ENCODE results near the gene OBSCN. TPM values are rescaled to one million over a fixed set of nuclear protein-coding genes. Genes with fewer than 3 reads are reported as not detected.

Gene OBSCN
- total RNA-seq, 1 donor from 2014 or later: 316 TPM

DNA sequence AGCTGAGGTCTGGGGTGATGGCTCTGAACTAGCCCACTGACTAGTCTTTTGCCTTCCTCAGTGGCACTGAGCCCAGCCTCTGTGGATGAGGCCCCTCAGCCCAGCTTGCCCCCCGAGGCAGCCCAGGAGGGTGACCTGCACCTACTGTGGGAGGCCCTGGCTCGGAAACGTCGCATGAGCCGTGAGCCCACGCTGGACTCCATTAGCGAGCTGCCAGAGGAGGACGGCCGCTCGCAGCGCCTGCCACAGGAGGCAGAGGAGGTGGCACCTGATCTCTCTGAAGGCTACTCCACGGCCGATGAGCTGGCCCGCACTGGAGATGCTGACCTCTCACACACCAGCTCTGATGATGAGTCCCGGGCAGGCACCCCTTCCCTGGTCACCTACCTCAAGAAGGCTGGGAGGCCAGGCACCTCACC is 111.0 kb downstream of the OBSCN start:
- no peak overlapping the region for H3K27ac ChIP-seq (replicated peaks)
- peaks cover 9% of the 10 kb centered on the region for H3K4me1 ChIP-seq
- intact Hi-C loops (cut with micrococcal nuclease): no loop called here
- TF ChIP-seq, protein P1, sequence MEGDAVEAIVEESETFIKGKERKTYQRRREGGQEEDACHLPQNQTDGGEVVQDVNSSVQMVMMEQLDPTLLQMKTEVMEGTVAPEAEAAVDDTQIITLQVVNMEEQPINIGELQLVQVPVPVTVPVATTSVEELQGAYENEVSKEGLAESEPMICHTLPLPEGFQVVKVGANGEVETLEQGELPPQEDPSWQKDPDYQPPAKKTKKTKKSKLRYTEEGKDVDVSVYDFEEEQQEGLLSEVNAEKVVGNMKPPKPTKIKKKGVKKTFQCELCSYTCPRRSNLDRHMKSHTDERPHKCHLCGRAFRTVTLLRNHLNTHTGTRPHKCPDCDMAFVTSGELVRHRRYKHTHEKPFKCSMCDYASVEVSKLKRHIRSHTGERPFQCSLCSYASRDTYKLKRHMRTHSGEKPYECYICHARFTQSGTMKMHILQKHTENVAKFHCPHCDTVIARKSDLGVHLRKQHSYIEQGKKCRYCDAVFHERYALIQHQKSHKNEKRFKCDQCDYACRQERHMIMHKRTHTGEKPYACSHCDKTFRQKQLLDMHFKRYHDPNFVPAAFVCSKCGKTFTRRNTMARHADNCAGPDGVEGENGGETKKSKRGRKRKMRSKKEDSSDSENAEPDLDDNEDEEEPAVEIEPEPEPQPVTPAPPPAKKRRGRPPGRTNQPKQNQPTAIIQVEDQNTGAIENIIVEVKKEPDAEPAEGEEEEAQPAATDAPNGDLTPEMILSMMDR (IDR thresholded peaks at IDR 0.05; ENCODE audit: borderline replicate concordance): no peak
- H3K4me3 ChIP-seq: no peak overlapping the region
- H3K27me3 ChIP-seq (ENCODE audit: low read depth): no peaks in the 10 kb centered on the region
- peaks cover 81% of the 10 kb centered on the region for H3K36me3 ChIP-seq
- DNase-seq: no peak
- no peaks in the 10 kb centered on the region for H3K9me3 ChIP-seq (replicated peaks)

DNA sequence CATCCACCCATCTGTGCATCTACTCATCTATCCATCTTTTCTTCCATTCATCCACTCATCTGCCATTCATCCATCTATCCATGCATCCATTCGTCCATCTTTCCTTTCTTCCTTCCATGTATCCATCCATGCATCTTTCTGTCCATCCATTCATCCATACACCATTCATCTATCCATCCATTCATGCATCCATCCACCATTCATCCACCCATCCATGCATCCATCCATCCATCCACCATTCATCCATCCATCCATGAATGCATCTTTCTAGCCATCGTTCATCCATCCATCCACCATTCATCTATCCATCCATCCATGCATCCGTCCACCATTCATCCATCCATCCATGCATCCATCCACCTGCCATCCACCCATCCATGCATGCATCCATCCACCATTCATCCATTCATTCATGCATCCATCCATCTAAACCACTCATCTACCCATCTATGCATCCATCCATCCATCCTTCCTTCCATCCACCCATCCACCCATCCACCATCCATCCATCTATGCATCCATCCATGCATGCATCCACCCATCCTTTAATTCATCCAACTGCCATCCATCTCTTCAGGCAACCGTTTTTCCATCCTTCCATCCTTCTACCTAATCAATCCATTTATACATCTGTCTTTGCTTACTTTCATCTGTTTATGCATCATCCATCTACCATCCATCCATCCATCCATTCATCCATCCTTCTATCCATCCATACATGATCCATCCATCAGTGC is 111.7 kb downstream of the OBSCN start:
- no peak overlapping the region for H3K27ac ChIP-seq (replicated peaks)
- H3K4me1 ChIP-seq: peaks cover 3% of the 10 kb centered on the region
- H3K27me3 ChIP-seq (ENCODE audit: low read depth): no peaks in the 10 kb centered on the region
- H3K36me3 ChIP-seq: peaks cover 87% of the 10 kb centered on the region
- peaks cover 6% of the 10 kb centered on the region for H3K9me3 ChIP-seq (replicated peaks)
- TF ChIP-seq, protein P1 (IDR thresholded peaks at IDR 0.05; ENCODE audit: borderline replicate concordance): no peak
- intact Hi-C loops (cut with micrococcal nuclease): no loop called here
- DNase-seq: no peak
- H3K4me3 ChIP-seq: no peak overlapping the region

DNA sequence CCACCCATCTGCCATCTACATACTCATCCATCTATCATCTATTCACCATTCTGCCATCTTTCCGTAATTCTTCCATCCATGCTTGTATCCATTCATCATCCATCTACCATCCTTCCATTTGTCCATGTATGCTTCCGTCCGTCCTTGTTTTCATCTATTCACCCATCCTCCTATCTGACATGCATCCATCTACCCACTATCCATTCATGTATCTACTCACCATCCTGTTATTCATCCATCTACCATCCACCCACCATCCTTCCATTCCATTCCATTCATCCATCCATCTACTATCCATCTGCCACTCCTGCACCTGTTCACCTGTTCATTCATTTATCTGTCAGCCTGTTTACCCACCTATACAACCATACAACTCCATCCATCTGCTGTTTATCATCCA is 112.5 kb downstream of the OBSCN start:
- no peaks in the 10 kb centered on the region for H3K4me1 ChIP-seq
- H3K9me3 ChIP-seq (replicated peaks): peaks cover 15% of the 10 kb centered on the region
- H3K27ac ChIP-seq (replicated peaks): no peak overlapping the region
- no peaks in the 10 kb centered on the region for H3K27me3 ChIP-seq (ENCODE audit: low read depth)
- peaks cover 96% of the 10 kb centered on the region for H3K36me3 ChIP-seq
- DNase-seq: no peak
- no peak overlapping the region for H3K4me3 ChIP-seq
- TF ChIP-seq, protein P1 (IDR thresholded peaks at IDR 0.05; ENCODE audit: borderline replicate concordance): no peak
- intact Hi-C loops (cut with micrococcal nuclease): no loop called here

DNA sequence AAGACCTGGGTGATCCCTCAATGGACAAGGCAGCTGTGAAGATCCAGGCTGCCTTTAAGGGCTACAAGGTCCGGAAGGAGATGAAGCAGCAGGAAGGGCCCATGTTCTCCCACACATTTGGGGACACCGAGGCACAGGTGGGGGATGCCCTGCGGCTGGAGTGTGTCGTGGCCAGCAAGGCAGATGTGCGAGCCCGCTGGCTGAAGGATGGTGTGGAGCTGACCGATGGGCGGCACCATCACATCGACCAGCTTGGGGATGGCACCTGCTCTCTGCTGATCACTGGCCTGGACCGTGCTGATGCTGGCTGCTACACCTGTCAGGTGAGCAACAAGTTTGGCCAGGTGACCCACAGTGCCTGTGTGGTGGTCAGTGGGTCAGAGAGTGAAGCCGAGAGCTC is 113.6 kb downstream of the OBSCN start:
- TF ChIP-seq, protein P1 (IDR thresholded peaks at IDR 0.05; ENCODE audit: borderline replicate concordance): no peak
- DNase-seq: no peak
- peaks cover 98% of the 10 kb centered on the region for H3K36me3 ChIP-seq
- intact Hi-C loops (cut with micrococcal nuclease): no loop called here
- H3K9me3 ChIP-seq (replicated peaks): peaks cover 17% of the 10 kb centered on the region
- H3K4me3 ChIP-seq: no peak overlapping the region
- no peaks in the 10 kb centered on the region for H3K4me1 ChIP-seq
- no peaks in the 10 kb centered on the region for H3K27me3 ChIP-seq (ENCODE audit: low read depth)
- H3K27ac ChIP-seq (replicated peaks): no peak overlapping the region

DNA sequence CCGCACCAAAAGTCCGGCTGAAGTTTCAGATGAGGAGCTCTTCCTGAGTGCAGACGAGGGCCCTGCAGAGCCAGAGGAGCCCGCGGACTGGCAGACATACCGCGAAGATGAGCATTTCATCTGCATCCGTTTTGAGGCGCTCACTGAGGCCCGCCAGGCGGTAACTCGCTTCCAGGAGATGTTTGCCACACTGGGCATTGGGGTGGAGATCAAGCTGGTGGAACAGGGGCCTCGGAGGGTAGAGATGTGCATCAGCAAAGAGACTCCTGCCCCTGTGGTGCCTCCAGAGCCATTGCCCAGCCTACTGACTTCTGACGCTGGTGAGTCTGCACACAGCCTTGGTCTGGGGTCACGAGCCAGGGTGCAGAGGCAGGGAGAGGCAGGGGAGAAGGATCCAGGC is 114.1 kb downstream of the OBSCN start:
- Histone ChIP-seq H3K27ac (replicated peaks) (no peak overlapping the region), H3K4me1 (peaks cover 3% of the 10 kb centered on the region), H3K4me3 (no peak overlapping the region), H3K27me3 (ENCODE audit: low read depth) (no peaks in the 10 kb centered on the region), H3K36me3 (peaks cover 94% of the 10 kb centered on the region), H3K9me3 (replicated peaks) (peaks cover 17% of the 10 kb centered on the region)
- TF ChIP-seq, protein P1 (IDR thresholded peaks at IDR 0.05; ENCODE audit: borderline replicate concordance): no peak
- no peak for DNase-seq
- intact Hi-C loops (cut with micrococcal nuclease): no loop called here

Measured in left ventricle myocardium inferior (tissue), 1 donor.